H9 (cell line): ENCODE results near the gene CXCL9. TPM values are rescaled to one million over a fixed set of nuclear protein-coding genes. Genes with fewer than 3 reads are reported as not detected.
"Not testable (repeated sequence)": the region's sequence is repeated elsewhere in the genome, so short reads cannot be mapped to it uniquely, and the experiment has no call there.

Experiments used
- DNase-seq: peaks from one replicate; pipeline ENCODE4 v3.0.0-alpha.2; 2017
- H2AFZ ChIP-seq: one replicate; pipeline ENCODE4 v1.6.1; 2013; ENCODE audit warnings: mild to moderate bottlenecking, low read length, control low read depth, moderate library complexity
- H2AK5ac ChIP-seq: 2 replicates; pipeline ENCODE4 v1.6.1; 2013; ENCODE audit warnings: low read length, control low read depth, mixed read lengths; ENCODE audit not compliant: insufficient read length
- H2BK120ac ChIP-seq: one replicate; pipeline ENCODE4 v1.6.1; 2013; ENCODE audit warnings: low read depth, mild to moderate bottlenecking, low read length, control low read depth, inconsistent platforms; ENCODE audit not compliant: poor library complexity, severe bottlenecking
- H2BK12ac ChIP-seq: 2 replicates; pipeline ENCODE4 v1.6.1; 2013; ENCODE audit warnings: low read length, control low read depth, mixed read lengths, low read depth; ENCODE audit not compliant: insufficient read length
- H2BK15ac ChIP-seq: 2 replicates; pipeline ENCODE4 v1.6.1; 2013; ENCODE audit warnings: low read depth, low read length, control low read depth
- H2BK20ac ChIP-seq: one replicate; pipeline ENCODE4 v1.6.1; 2013; ENCODE audit warnings: low read depth, mild to moderate bottlenecking, low read length, control low read depth, inconsistent platforms; ENCODE audit not compliant: poor library complexity, severe bottlenecking
- H2BK5ac ChIP-seq: 2 replicates; pipeline ENCODE4 v1.6.1; 2013; ENCODE audit warnings: low read length, control low read depth, mixed read lengths; ENCODE audit not compliant: insufficient read length
- H3K14ac ChIP-seq: 2 replicates; pipeline ENCODE4 v1.6.1; 2013; ENCODE audit warnings: low read length, control low read depth; ENCODE audit not compliant: insufficient read depth
- H3K18ac ChIP-seq: 2 replicates; pipeline ENCODE4 v1.6.1; 2013; ENCODE audit warnings: low read depth, mild to moderate bottlenecking, mixed read lengths, low read length, control low read depth; ENCODE audit not compliant: insufficient read length
- H3K23ac ChIP-seq: 2 replicates; pipeline ENCODE4 v1.6.1; 2013; ENCODE audit warnings: low read length, control low read depth, mixed read lengths, low read depth; ENCODE audit not compliant: insufficient read length
- H3K23me2 ChIP-seq: 2 replicates; pipeline ENCODE4 v1.6.1; 2013; ENCODE audit warnings: low read depth, mild to moderate bottlenecking, mixed read lengths, low read length, control low read depth; ENCODE audit not compliant: insufficient read length, poor library complexity, severe bottlenecking
- H3K27ac ChIP-seq: 2 replicates; pipeline ENCODE4 v1.5.1; 2013; ENCODE audit warnings: low read length, control low read depth, mixed read lengths, low read depth; ENCODE audit not compliant: insufficient read length
- H3K27me3 ChIP-seq: 2 replicates; pipeline ENCODE4 v1.6.1; 2013; ENCODE audit warnings: low read length, control low read depth, inconsistent platforms; ENCODE audit not compliant: insufficient read depth
- H3K4ac ChIP-seq: 2 replicates; pipeline ENCODE4 v1.6.1; 2013; ENCODE audit warnings: low read depth, mild to moderate bottlenecking, control low read depth, inconsistent platforms, low read length, moderate library complexity
- H3K4me1 ChIP-seq: 2 replicates; pipeline ENCODE4 v1.6.1; 2013; ENCODE audit warnings: low read length, control low read depth, inconsistent platforms; ENCODE audit not compliant: insufficient read depth
- H3K4me2 ChIP-seq: 2 replicates; pipeline ENCODE4 v1.6.1; 2013; ENCODE audit warnings: low read length, control low read depth, mixed read lengths; ENCODE audit not compliant: insufficient read length, insufficient read depth
- H3K56ac ChIP-seq: 2 replicates; pipeline ENCODE4 v1.6.1; 2013; ENCODE audit warnings: low read depth, mild to moderate bottlenecking, mixed read lengths, low read length, control low read depth; ENCODE audit not compliant: insufficient read length
- H3K79me1 ChIP-seq: 2 replicates; pipeline ENCODE4 v1.6.1; 2013; ENCODE audit warnings: low read depth, mild to moderate bottlenecking, moderate library complexity, low read length, control low read depth, inconsistent platforms; ENCODE audit not compliant: insufficient read depth, poor library complexity, severe bottlenecking
- H3K79me2 ChIP-seq: 2 replicates; pipeline ENCODE4 v1.6.1; 2013; ENCODE audit warnings: low read length, control low read depth, inconsistent platforms; ENCODE audit not compliant: insufficient read depth
- H3K9ac ChIP-seq: 2 replicates; pipeline ENCODE4 v1.6.1; 2013; ENCODE audit warnings: low read length, control low read depth, mixed read lengths; ENCODE audit not compliant: insufficient read length; ENCODE audit errors: extremely low read depth
- H3K9me3 ChIP-seq: one replicate; pipeline ENCODE4 v1.6.1; 2013; ENCODE audit warnings: low read depth, low read length, inconsistent platforms; ENCODE audit not compliant: control insufficient read depth
- H3T11ph ChIP-seq: one replicate; pipeline ENCODE4 v1.6.1; 2013; ENCODE audit warnings: mild to moderate bottlenecking, low read length, control low read depth, inconsistent platforms
- H4K20me1 ChIP-seq: one replicate; pipeline ENCODE4 v1.6.1; 2013; ENCODE audit not compliant: control insufficient read depth, insufficient read length, insufficient read depth
- H4K5ac ChIP-seq: 2 replicates; pipeline ENCODE4 v1.6.1; 2013; ENCODE audit warnings: low read depth, mild to moderate bottlenecking, mixed read lengths, low read length, control low read depth; ENCODE audit not compliant: insufficient read length
- H4K8ac ChIP-seq: replicated peaks from 2 replicates; pipeline ENCODE4 v1.6.1; 2013; ENCODE audit warnings: low read length, control low read depth, mixed read lengths, low read depth; ENCODE audit not compliant: insufficient read length
- H4K91ac ChIP-seq: 2 replicates; pipeline ENCODE4 v1.6.1; 2013; ENCODE audit warnings: low read depth, mild to moderate bottlenecking, moderate library complexity, mixed read lengths, low read length, control low read depth; ENCODE audit not compliant: insufficient read length
- H3K27ac Mint-ChIP-seq, 3 experiments: 2 replicates in 2 of 3; 3 replicates in 1 of 3; pipeline ENCODE4 v1.8.0; 2020 to 2021; ENCODE audit warnings: mixed read lengths in 3 of 3, mild to moderate bottlenecking in 1 of 3, moderate library complexity in 1 of 3
- H3K27me3 Mint-ChIP-seq: 2 replicates; pipeline ENCODE4 v1.8.0; 2021; ENCODE audit warnings: low read depth, mild to moderate bottlenecking, moderate library complexity, mixed read lengths
- H3K36me3 Mint-ChIP-seq, 3 experiments: 2 replicates in 2 of 3; 3 replicates in 1 of 3; pipeline ENCODE4 v1.8.0; 2020 to 2021; ENCODE audit warnings: low read depth in 3 of 3, mixed read lengths in 3 of 3; ENCODE audit not compliant: insufficient read depth in 1 of 3
- H3K4me1 Mint-ChIP-seq, 2 experiments: 2 replicates each; pipeline ENCODE4 v1.8.0; 2020; ENCODE audit warnings: mixed read lengths in 2 of 2
- H3K4me3 Mint-ChIP-seq, 2 experiments: 2 replicates in 1 of 2; 3 replicates in 1 of 2; pipeline ENCODE4 v1.8.0; 2020 to 2021; ENCODE audit warnings: mild to moderate bottlenecking in 2 of 2, mixed read lengths in 2 of 2, moderate library complexity in 1 of 2
- H3K9me3 Mint-ChIP-seq, 2 experiments: 2 replicates in 1 of 2; 3 replicates in 1 of 2; pipeline ENCODE4 v1.8.0; 2020; ENCODE audit warnings: mild to moderate bottlenecking in 2 of 2, mixed read lengths in 2 of 2, moderate library complexity in 1 of 2
- WGBS: extraction: QIAGEN DNeasy Blood & Tissue Kit; methylation state at CpG from one replicate; pipeline ENCODE4 v1.1.7; 2013; ENCODE audit warnings: missing lambda C conversion rate, low lambda C conversion rate, mixed read lengths; ENCODE audit not compliant: insufficient read length; ENCODE audit errors: extremely low coverage; 5-methylcytosine and 5-hydroxymethylcytosine counted together
- total RNA-seq: library from RNA; stranded (reverse); gene quantifications from 2 replicates; pipeline ENCODE4 v1.2.1, GENCODE V29; 2021

The CXCL9 gene
- total RNA-seq, 1 experiment from 2014 or later, result not detected

DNA sequence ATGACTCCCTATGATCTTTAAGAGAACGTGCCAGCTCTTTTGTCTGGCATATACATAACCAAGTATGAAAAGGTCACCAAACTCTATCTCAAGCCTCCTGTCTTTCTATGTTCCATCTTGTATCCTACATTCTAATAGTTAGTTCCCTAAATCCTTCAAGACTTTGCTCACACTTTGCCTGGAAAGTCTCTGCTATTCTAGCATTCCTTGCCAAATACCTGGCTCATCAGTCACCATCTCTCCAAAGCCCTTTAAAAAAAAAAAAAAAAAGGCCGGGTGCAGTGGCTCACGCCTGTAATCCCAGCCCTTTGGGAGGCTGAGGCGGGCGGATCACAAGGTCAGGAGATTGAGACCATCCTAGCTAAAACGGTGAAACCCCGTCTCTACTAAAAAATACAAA, 48.8 kb downstream of the CXCL9 start:
- H3K27ac ChIP-seq, H3K9ac ChIP-seq, H2AFZ ChIP-seq, H3K18ac ChIP-seq, H3K56ac ChIP-seq, H3K4me1 Mint-ChIP-seq, H3K9me3 Mint-ChIP-seq, H4K20me1 ChIP-seq, H3K79me1 ChIP-seq, H3K27me3 ChIP-seq, H3K4me1 ChIP-seq, H4K8ac ChIP-seq, H3K27me3 Mint-ChIP-seq, H3K4me2 ChIP-seq, H3K79me2 ChIP-seq, H3K4me3 Mint-ChIP-seq, H2BK12ac ChIP-seq, H3K23me2 ChIP-seq, H3K9me3 ChIP-seq, H3K27ac Mint-ChIP-seq, H2BK20ac ChIP-seq, H2BK5ac ChIP-seq, H3K23ac ChIP-seq, H3K14ac ChIP-seq, H2BK120ac ChIP-seq, H2BK15ac ChIP-seq, H4K91ac ChIP-seq, H3T11ph ChIP-seq, DNase-seq, H2AK5ac ChIP-seq, H3K4ac ChIP-seq, H4K5ac ChIP-seq: not testable (repeated sequence)
- no CpG with 5 or more reads among the region's 7 CpGs for WGBS
- peaks cover 64 to 98% (median 94%) of the 10 kb centered on the region in 3 experiments for H3K36me3 Mint-ChIP-seq

DNA sequence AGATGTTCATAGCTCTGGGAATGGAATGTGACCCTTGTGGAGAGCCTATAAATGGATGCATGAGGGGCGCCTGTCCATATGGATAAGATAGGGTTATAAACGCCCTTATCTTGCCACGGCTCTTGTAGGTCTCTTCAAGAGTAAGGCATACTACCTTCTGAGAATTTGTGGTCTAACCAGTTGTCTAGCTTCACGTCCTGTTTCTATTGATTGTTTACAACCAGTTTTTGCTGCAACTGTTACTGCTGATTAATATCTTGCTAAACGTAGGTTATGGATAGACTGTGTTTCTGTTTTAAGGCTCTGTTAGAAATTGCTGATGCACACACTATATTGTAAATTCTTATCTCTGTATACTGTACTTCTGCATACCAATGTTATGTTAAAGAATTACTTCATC, 52.5 kb downstream of the CXCL9 start:
- not testable (repeated sequence) for H3K56ac ChIP-seq, H3K23me2 ChIP-seq, H3K27me3 ChIP-seq, H3K4ac ChIP-seq, H4K20me1 ChIP-seq, H3K4me2 ChIP-seq, H3K79me2 ChIP-seq, H3K23ac ChIP-seq, H3K27me3 Mint-ChIP-seq, DNase-seq, H3K27ac ChIP-seq, H2BK5ac ChIP-seq, H2BK20ac ChIP-seq, H3T11ph ChIP-seq, H2BK15ac ChIP-seq, H2AFZ ChIP-seq, H3K18ac ChIP-seq, H3K9ac ChIP-seq, H3K9me3 ChIP-seq, H3K14ac ChIP-seq, H2AK5ac ChIP-seq, H4K91ac ChIP-seq, H3K27ac Mint-ChIP-seq, H4K8ac ChIP-seq, H3K4me3 Mint-ChIP-seq, H2BK120ac ChIP-seq, H2BK12ac ChIP-seq, H3K79me1 ChIP-seq, H3K4me1 Mint-ChIP-seq, H3K4me1 ChIP-seq, H3K9me3 Mint-ChIP-seq, H4K5ac ChIP-seq
- no CpG with 5 or more reads among the region's 5 CpGs for WGBS
- peaks cover 46 to 97% (median 84%) of the 10 kb centered on the region in 3 experiments; a peak in 6 of 7 replicates for H3K36me3 Mint-ChIP-seq
